Prostate gland (tissue), 2 donors: Measurements from ENCODE around the gene TMBIM6. TPM values are rescaled to one million over a fixed set of nuclear protein-coding genes. Genes with fewer than 3 reads are reported as not detected.
"Not testable (repeated sequence)": the region's sequence is repeated elsewhere in the genome, so short reads cannot be mapped to it uniquely, and the experiment has no call there.

Source experiments
- DNase-seq: peaks from one replicate; pipeline ENCODE4 v3.0.0-alpha.2; 2019; ENCODE audit warnings: low spot score
- H3K27ac ChIP-seq, 2 donors: fragments of 200-600 bp; sonication (generic); 2 replicates each; pipeline ENCODE4 v1.5.1; 2017 to 2019
- H3K27me3 ChIP-seq: fragments of 200-600 bp; sonication (generic); replicated peaks from 2 replicates; pipeline ENCODE4 v1.5.1; 2019; ENCODE audit not compliant: insufficient read depth
- H3K36me3 ChIP-seq, 2 donors: fragments of 200-600 bp; sonication (generic); 1 replicate in 1 of 2; 2 replicates in 1 of 2; pipeline versions ENCODE4 v1.5.1 to v1.8.1; 2017 to 2019
- H3K4me1 ChIP-seq: fragments of 200-600 bp; sonication (generic); replicated peaks from 2 replicates; pipeline ENCODE4 v1.5.1; 2019
- H3K4me3 ChIP-seq, 2 donors: fragments of 200-600 bp; sonication (generic); 2 replicates each; pipeline ENCODE4 v1.5.1; 2017 to 2019
- H3K9me3 ChIP-seq: fragments of 200-600 bp; sonication (generic); 2 replicates; pipeline ENCODE4 v1.5.1; 2017
- POLR2A ChIP-seq: fragments of 450-650 bp; IDR thresholded peaks from one replicate; pipeline ENCODE4 v1.6.1; 2016; ENCODE audit warnings: antibody characterized with exemption, mild to moderate bottlenecking
- POLR2AphosphoS5 ChIP-seq: sonication (generic); formaldehyde crosslinking; IDR thresholded peaks from one replicate; pipeline ENCODE4 v1.6.1; 2017; ENCODE audit warnings: antibody characterized with exemption
- WGBS: methylation state at CpG from one replicate; pipeline ENCODE4 v1.1.5; 2018; 5-methylcytosine and 5-hydroxymethylcytosine counted together
- intact Hi-C: fragments of 100-400 bp; cut with DNase I; formaldehyde crosslinking; loops from one replicate; pipeline ENCODE4 v1.14.2; 2022
- total RNA-seq, 2 donors: library from RNA; depleted of rRNA; stranded (reverse); fragments of >200 nt; gene quantifications; one replicate each; pipeline ENCODE4 v1.1.0, GENCODE V29; 2016
- TF ChIP-seq, protein P1 (sequence below), 4 experiments: fragments of 200-600 bp in 2 of 4; fragments of 450-650 bp in 2 of 4; sonication (generic) in 2 of 4; IDR thresholded peaks; 1 replicate in 3 of 4; 2 replicates in 1 of 4; pipeline ENCODE4 v1.5.1; 2016 to 2019; ENCODE audit warnings: antibody characterized with exemption in 4 of 4, mild to moderate bottlenecking in 2 of 4, moderate library complexity in 2 of 4

Gene TMBIM6
- total RNA-seq, 2 donors from 2014 or later: 541 to 778 TPM

DNA sequence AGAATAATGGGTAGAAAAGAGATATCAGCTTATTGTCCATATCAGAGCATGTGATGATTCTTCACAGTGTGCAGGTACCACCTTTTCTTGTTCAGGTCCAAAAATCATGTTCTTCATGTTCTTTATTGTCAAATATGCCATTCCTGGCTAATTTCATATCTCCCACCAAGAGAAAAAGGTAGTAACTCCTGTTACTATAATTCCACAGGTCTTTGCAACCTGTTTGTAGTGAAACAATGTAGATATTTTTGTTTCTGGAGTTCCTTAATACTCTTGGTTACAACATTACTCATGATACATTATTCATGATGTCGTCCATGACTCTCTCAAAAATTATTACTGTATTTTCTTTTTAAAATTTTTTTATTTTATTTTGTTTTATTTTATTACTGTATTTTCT is 11.3 kb upstream of the TMBIM6 start:
- TF ChIP-seq POLR2A (no peak), POLR2AphosphoS5 (no peak)
- TF ChIP-seq, protein P1, sequence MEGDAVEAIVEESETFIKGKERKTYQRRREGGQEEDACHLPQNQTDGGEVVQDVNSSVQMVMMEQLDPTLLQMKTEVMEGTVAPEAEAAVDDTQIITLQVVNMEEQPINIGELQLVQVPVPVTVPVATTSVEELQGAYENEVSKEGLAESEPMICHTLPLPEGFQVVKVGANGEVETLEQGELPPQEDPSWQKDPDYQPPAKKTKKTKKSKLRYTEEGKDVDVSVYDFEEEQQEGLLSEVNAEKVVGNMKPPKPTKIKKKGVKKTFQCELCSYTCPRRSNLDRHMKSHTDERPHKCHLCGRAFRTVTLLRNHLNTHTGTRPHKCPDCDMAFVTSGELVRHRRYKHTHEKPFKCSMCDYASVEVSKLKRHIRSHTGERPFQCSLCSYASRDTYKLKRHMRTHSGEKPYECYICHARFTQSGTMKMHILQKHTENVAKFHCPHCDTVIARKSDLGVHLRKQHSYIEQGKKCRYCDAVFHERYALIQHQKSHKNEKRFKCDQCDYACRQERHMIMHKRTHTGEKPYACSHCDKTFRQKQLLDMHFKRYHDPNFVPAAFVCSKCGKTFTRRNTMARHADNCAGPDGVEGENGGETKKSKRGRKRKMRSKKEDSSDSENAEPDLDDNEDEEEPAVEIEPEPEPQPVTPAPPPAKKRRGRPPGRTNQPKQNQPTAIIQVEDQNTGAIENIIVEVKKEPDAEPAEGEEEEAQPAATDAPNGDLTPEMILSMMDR (IDR thresholded peaks at IDR 0.05): no peak
- intact Hi-C loops: no loop called here
- H3K27me3 ChIP-seq: no peaks in the 10 kb centered on the region
- H3K27ac ChIP-seq: no peak overlapping the region
- no peaks in the 10 kb centered on the region for H3K9me3 ChIP-seq
- H3K4me3 ChIP-seq: no peak overlapping the region
- no peaks in the 10 kb centered on the region for H3K36me3 ChIP-seq
- WGBS: 83% methylated on average over 1 of the region's 1 CpG
- no peak for DNase-seq
- no peaks in the 10 kb centered on the region for H3K4me1 ChIP-seq

GRCh38 chr12:49730568-49731101 is 10.7 kb upstream of the TMBIM6 start:
- H3K36me3 ChIP-seq: no peaks in the 10 kb centered on the region
- TF ChIP-seq, protein P1 (IDR thresholded peaks at IDR 0.05): no peak
- TF ChIP-seq POLR2A: no peak
- TF ChIP-seq POLR2AphosphoS5: no peak
- H3K4me1 ChIP-seq: no peaks in the 10 kb centered on the region
- H3K9me3 ChIP-seq: no peaks in the 10 kb centered on the region
- no peak overlapping the region for H3K27ac ChIP-seq
- DNase-seq: no peak
- WGBS: 91% methylated on average over 3 of the region's 3 CpGs
- H3K4me3 ChIP-seq: no peak overlapping the region
- intact Hi-C loops: no loop called here
- H3K27me3 ChIP-seq: no peaks in the 10 kb centered on the region

DNA sequence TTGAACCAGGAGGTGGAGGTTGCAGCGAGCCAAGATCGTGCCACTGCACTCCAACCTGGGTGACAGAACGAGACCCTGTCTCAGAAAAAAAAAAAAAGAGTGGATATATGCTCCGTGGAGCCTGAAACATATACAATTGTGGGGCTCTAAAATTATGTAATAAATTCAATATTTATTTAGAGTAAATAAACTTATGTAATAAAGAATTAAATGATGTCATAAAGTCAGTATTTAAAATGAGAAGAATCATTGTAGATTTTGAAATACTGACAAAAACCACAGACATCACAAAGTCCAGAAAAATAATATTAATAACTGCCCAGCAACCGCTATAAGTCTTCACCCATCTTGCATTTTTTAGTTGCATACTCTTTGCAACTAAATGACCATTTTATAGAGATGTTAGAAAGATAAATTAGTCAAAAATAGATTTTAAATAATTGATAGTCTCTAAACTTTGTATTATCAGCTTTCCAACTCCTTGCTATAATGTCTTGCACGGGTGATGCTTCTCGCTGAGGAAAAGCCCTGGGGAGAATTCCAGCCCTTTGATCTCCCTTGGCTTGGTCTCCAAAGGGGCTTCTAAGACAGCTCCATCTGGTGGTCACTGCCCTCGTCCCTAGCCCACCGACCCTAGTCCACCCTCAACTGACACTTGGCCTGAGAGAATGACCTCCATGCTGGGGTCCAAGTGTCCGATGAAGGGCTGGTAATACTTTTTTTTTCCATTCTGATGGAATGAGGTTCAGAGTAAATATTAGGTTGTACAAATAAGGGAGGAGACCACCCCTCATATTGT is 7.9 kb upstream of the TMBIM6 start:
- no peak for DNase-seq
- 72% methylated on average over 10 of the region's 10 CpGs for WGBS
- H3K4me3 ChIP-seq: no peak overlapping the region
- no peaks in the 10 kb centered on the region for H3K9me3 ChIP-seq
- intact Hi-C loops: no loop called here
- H3K36me3 ChIP-seq: no peaks in the 10 kb centered on the region
- TF ChIP-seq, protein P1 (IDR thresholded peaks at IDR 0.05): no peak
- TF ChIP-seq POLR2A (no peak), POLR2AphosphoS5 (no peak)
- H3K27me3 ChIP-seq: no peaks in the 10 kb centered on the region
- H3K4me1 ChIP-seq: no peaks in the 10 kb centered on the region
- no peak overlapping the region for H3K27ac ChIP-seq

GRCh38 chr12:49734900-49735299 is 6.5 kb upstream of the TMBIM6 start:
- H3K4me1 ChIP-seq, H3K4me3 ChIP-seq, H3K27ac ChIP-seq, DNase-seq, intact Hi-C loops, H3K36me3 ChIP-seq, H3K27me3 ChIP-seq, H3K9me3 ChIP-seq: not testable (repeated sequence)
- WGBS: 93% methylated on average over 7 of the region's 7 CpGs

DNA sequence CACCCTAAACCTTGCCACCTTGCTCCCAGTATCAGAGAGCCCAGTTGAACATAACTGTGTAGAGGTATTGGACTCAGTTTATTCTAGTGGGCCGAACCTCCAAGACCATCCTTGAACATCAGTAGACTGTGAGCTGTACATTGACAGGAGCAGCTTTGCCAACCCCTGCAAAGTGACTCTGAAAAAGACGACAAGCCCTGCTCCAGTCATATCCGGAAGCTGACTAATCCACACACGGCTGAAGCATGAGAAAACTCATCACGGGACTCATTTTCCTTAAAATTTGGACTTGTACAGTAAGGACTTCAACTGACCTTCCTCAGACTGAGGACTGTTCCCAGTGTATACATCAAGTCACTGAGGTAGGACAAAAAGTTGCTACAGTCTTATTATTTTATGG is 2.6 kb upstream of the TMBIM6 start:
- 85% methylated on average over 5 of the region's 5 CpGs for WGBS

DNA sequence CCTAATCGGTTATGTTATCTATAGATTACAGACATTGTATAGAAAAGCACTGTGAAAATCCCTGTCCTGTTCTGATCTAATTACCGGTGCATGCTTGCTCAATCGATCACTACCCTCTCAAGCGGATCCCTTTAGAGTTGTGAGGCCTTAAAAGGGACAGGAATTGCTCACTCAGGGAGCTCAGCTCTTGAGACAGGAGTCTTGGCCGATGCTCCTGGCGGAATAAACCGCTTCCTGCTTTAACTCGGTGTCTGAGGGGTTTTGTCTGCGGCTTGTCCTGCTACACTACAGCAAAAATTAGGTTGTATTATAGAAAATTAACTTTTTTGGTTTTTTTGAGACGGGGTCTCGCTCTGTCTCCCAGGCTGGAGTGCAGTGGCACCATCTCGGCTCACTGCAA is 1.1 kb upstream of the TMBIM6 start:
- H3K27me3 ChIP-seq, H3K36me3 ChIP-seq, DNase-seq, H3K27ac ChIP-seq, H3K4me3 ChIP-seq, H3K9me3 ChIP-seq, intact Hi-C loops, H3K4me1 ChIP-seq: not testable (repeated sequence)
- WGBS: 96% methylated on average over 12 of the region's 12 CpGs

More for the DNA sequence above, 2.6 kb upstream of the TMBIM6 start:
- H3K27me3 ChIP-seq, H3K4me1 ChIP-seq, intact Hi-C loops, H3K4me3 ChIP-seq, H3K36me3 ChIP-seq, DNase-seq, H3K27ac ChIP-seq, H3K9me3 ChIP-seq: not testable (repeated sequence)
